Smooth muscle cell (in vitro differentiated cells): ENCODE results near the gene SDK2. TPM values are rescaled to one million over a fixed set of nuclear protein-coding genes. Genes with fewer than 3 reads are reported as not detected.

Experiments used
- DNase-seq: peaks from one replicate; lab custom pipeline; 2025; ENCODE audit not compliant: unreplicated experiment; lab: John Stamatoyannopoulos, UW
- H2AFZ ChIP-seq: fragments of 200-600 bp; sonication (generic); 2 replicates; pipeline ENCODE4 v1.6.0; 2016; ENCODE audit warnings: antibody characterized with exemption, low read depth, mild to moderate bottlenecking
- H3F3A ChIP-seq: fragments of 200-600 bp; sonication (generic); 2 replicates; pipeline ENCODE4 v1.6.0; 2017; ENCODE audit warnings: antibody characterized with exemption, low read depth
- H3K27ac ChIP-seq: fragments of 200-600 bp; sonication (generic); 2 replicates; pipeline ENCODE4 v1.5.1; 2016; ENCODE audit warnings: low read depth, mild to moderate bottlenecking
- H3K27me3 ChIP-seq: fragments of 200-600 bp; sonication (generic); 2 replicates; pipeline ENCODE4 v1.6.1; 2016; ENCODE audit warnings: low read depth, mild to moderate bottlenecking
- H3K36me3 ChIP-seq: fragments of 200-600 bp; sonication (generic); 2 replicates; pipeline ENCODE4 v1.5.1; 2016; ENCODE audit warnings: low read depth
- H3K4me1 ChIP-seq: fragments of 200-600 bp; sonication (generic); 2 replicates; pipeline ENCODE4 v1.5.1; 2016; ENCODE audit warnings: low read depth
- H3K4me2 ChIP-seq: fragments of 200-600 bp; sonication (generic); 2 replicates; pipeline ENCODE4 v1.6.0; 2016; ENCODE audit warnings: mild to moderate bottlenecking
- H3K4me3 ChIP-seq: fragments of 200-600 bp; sonication (generic); 2 replicates; pipeline ENCODE4 v1.5.1; 2016; ENCODE audit warnings: mild to moderate bottlenecking
- H3K79me2 ChIP-seq: fragments of 200-600 bp; sonication (generic); 2 replicates; pipeline ENCODE4 v1.6.0; 2016; ENCODE audit warnings: low read depth, mild to moderate bottlenecking
- H3K9ac ChIP-seq: fragments of 200-600 bp; sonication (generic); 2 replicates; pipeline ENCODE4 v1.6.0; 2016; ENCODE audit warnings: low read depth
- H3K9me3 ChIP-seq: fragments of 200-600 bp; sonication (generic); replicated peaks from 2 replicates; pipeline ENCODE4 v1.5.1; 2016; ENCODE audit warnings: low read depth
- H4K20me1 ChIP-seq: fragments of 200-600 bp; sonication (generic); 2 replicates; pipeline ENCODE4 v1.6.0; 2016; ENCODE audit warnings: low read depth
- WGBS: methylation state at CpG from one replicate; pipeline ENCODE4 v1.1.7; 2016; ENCODE audit warnings: low lambda C conversion rate; 5-methylcytosine and 5-hydroxymethylcytosine counted together
- polyA plus RNA-seq: library from polyadenylated mRNA; unstranded; fragments of >200 nt; fragmentation: Nextera tagmentation; extraction: Ambion mirVana; gene quantifications from 2 replicates; pipeline ENCODE4 v1.2.1, GENCODE V29; 2016
- total RNA-seq: library from RNA; depleted of rRNA; stranded (reverse); fragments of >200 nt; gene quantifications from 2 replicates; pipeline ENCODE4 v1.2.3, GENCODE V29; 2014
- TF ChIP-seq, protein P1 (sequence below): fragments of 200-600 bp; sonication (generic); IDR thresholded peaks from 2 replicates; pipeline ENCODE4 v1.5.1; 2017; ENCODE audit warnings: borderline replicate concordance, mild to moderate bottlenecking, antibody characterized with exemption; ENCODE audit not compliant: insufficient read depth, poor library complexity, severe bottlenecking

SDK2 gene
- total and polyA plus RNA-seq, 2 experiments from 2014 or later, result 4.6 to 6.5 TPM

DNA sequence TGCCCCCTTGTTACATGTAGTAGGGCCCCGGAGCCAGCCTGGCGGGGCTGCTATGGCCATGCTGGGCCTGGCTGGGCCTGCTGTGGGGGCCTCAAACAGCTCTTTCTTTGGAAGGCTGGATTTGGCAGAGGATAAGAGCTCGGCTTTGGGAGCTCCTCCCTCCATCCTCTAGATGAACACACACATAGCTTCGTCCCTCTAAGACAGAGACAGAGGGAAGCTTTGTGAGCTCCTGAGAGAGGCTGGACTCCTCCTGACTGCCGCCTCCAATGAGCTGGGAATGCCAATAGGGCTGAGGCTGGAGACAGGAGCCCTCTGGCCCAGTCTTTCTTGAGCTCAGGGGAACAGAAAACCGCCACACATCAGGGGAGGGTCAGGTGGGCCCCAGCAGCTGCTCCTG, 295.1 kb downstream of the SDK2 start:
- Histone ChIP-seq H3K9ac (no peak overlapping the region), H3K79me2 (no peaks in the 10 kb centered on the region), H4K20me1 (no peaks in the 10 kb centered on the region), H3K27me3 (no peaks in the 10 kb centered on the region), H3K4me1 (peaks cover 18% of the 10 kb centered on the region), H2AFZ (no peak overlapping the region), H3K9me3 (no peaks in the 10 kb centered on the region), H3K36me3 (no peaks in the 10 kb centered on the region), H3F3A (no peaks in the 10 kb centered on the region), H3K4me3 (no peak overlapping the region), H3K27ac (no peak overlapping the region), H3K4me2 (no peak overlapping the region)
- DNase-seq, result no peak
- 63% methylated on average over 6 of the region's 6 CpGs for WGBS
- TF ChIP-seq, protein P1, sequence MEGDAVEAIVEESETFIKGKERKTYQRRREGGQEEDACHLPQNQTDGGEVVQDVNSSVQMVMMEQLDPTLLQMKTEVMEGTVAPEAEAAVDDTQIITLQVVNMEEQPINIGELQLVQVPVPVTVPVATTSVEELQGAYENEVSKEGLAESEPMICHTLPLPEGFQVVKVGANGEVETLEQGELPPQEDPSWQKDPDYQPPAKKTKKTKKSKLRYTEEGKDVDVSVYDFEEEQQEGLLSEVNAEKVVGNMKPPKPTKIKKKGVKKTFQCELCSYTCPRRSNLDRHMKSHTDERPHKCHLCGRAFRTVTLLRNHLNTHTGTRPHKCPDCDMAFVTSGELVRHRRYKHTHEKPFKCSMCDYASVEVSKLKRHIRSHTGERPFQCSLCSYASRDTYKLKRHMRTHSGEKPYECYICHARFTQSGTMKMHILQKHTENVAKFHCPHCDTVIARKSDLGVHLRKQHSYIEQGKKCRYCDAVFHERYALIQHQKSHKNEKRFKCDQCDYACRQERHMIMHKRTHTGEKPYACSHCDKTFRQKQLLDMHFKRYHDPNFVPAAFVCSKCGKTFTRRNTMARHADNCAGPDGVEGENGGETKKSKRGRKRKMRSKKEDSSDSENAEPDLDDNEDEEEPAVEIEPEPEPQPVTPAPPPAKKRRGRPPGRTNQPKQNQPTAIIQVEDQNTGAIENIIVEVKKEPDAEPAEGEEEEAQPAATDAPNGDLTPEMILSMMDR, result no peak

DNA sequence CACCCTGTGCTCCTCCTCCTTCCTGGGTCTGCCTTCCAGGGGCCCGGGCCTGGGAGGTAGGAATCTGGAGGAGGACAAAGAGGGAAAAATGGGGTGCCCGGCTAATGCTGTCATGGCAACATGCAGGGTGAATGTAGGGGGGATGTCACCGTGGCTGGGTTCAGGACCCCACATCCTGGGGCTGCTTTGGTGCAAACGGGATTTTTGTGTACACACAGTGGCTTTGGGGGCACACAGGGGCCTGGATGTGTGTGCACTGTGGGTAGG, 295.5 kb downstream of the SDK2 start:
- TF ChIP-seq, protein P1, result no peak
- Histone ChIP-seq H4K20me1 (no peaks in the 10 kb centered on the region), H3K4me3 (no peak overlapping the region), H3K36me3 (no peaks in the 10 kb centered on the region), H3K9ac (no peak overlapping the region), H3K4me2 (no peak overlapping the region), H3K4me1 (peaks cover 21% of the 10 kb centered on the region), H3K9me3 (no peaks in the 10 kb centered on the region), H3K79me2 (no peaks in the 10 kb centered on the region), H3F3A (no peaks in the 10 kb centered on the region), H2AFZ (no peak overlapping the region), H3K27me3 (no peaks in the 10 kb centered on the region), H3K27ac (no peak overlapping the region)
- WGBS, result 72% methylated on average over 4 of the region's 4 CpGs
- no peak for DNase-seq

DNA sequence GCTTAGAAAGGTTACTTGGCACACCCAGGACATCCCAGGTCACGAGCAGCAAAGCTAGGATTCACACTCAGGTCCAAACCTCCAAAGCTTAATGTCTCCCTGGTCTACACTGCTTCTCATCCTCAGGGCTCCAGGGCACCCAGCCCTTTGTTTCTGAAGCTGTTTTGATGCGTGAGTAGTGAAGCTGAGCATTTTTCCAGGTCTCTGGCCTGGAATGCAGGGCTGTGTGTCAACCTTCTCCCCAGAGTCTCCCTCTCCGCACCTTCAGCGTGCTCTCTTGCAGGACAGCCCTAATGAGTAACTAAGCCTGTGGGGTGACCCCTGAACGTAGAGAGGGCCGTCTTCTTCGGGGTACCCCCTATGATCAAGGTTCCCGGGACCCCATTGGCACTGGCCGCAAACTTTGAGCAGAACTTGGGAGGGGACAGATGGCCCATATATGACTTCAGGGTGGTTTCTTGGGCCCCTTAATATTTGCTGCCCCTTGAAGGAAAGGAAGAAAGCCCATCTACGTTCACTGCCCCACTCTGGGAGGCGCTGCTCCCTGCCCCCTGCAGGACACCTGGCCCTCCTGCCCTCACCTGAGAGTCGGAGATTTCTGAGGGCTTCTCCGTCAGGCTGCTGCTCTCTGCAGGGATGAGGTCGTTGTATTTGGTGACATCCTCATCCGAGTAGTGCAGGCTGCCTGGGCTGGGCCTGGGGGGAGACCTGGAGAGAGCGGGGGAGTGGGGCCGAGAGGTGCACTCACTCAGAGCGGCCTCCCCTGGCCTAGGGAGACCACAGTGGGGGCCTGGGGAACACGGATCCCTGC, 296.0 kb downstream of the SDK2 start:
- H3K27ac ChIP-seq, result no peak overlapping the region
- no peaks in the 10 kb centered on the region for H3F3A ChIP-seq
- H2AFZ ChIP-seq, result no peak overlapping the region
- WGBS, result 83% methylated on average over 19 of the region's 19 CpGs
- H3K9me3 ChIP-seq, result no peaks in the 10 kb centered on the region
- H3K79me2 ChIP-seq, result no peaks in the 10 kb centered on the region
- H3K36me3 ChIP-seq, result no peaks in the 10 kb centered on the region
- no peak overlapping the region for H3K4me3 ChIP-seq
- no peak overlapping the region for H3K4me2 ChIP-seq
- H4K20me1 ChIP-seq, result no peaks in the 10 kb centered on the region
- H3K4me1 ChIP-seq, result peaks cover 25% of the 10 kb centered on the region
- no peak overlapping the region for H3K9ac ChIP-seq
- TF ChIP-seq, protein P1, result no peak
- no peaks in the 10 kb centered on the region for H3K27me3 ChIP-seq
- no peak for DNase-seq

DNA sequence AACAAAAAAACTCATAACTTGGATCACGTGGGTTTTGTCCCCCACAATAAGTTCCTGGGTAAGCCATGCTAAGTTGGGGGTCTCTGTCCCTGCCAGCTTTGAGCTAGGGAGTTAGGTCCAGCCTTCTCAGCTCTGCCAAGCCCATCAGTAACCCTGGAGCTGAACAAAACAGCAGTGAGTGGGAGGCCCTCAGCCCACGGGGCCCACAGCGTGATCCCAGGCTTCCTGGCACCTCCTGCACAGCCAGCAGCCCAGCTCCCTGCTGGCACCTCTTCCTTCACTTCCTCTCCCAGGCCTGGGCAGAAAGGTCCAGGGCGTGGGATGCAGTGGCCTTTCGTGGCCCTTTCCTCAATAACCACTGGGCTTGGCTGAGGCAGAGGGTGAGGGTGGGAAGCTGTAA, 296.9 kb downstream of the SDK2 start:
- TF ChIP-seq, protein P1, result no peak
- DNase-seq, result no peak
- H3F3A ChIP-seq, result no peaks in the 10 kb centered on the region
- H3K9me3 ChIP-seq, result no peaks in the 10 kb centered on the region
- WGBS, result 58% methylated on average over 5 of the region's 5 CpGs
- no peaks in the 10 kb centered on the region for H3K79me2 ChIP-seq
- H3K9ac ChIP-seq, result no peak overlapping the region
- H2AFZ ChIP-seq, result no peak overlapping the region
- no peak overlapping the region for H3K4me2 ChIP-seq
- no peak overlapping the region for H3K4me3 ChIP-seq
- H3K36me3 ChIP-seq, result no peaks in the 10 kb centered on the region
- H4K20me1 ChIP-seq, result no peaks in the 10 kb centered on the region
- no peaks in the 10 kb centered on the region for H3K27me3 ChIP-seq
- H3K4me1 ChIP-seq, result peaks cover 32% of the 10 kb centered on the region
- no peak overlapping the region for H3K27ac ChIP-seq
